Germinal center (tissue), 1 donor: ENCODE data around the gene ADGRL3.

Experiments used
- DNase-seq: peaks from one replicate; pipeline ENCODE4 v3.0.0; 2012; ENCODE audit warnings: mixed read lengths, low spot score

Gene ADGRL3

DNA sequence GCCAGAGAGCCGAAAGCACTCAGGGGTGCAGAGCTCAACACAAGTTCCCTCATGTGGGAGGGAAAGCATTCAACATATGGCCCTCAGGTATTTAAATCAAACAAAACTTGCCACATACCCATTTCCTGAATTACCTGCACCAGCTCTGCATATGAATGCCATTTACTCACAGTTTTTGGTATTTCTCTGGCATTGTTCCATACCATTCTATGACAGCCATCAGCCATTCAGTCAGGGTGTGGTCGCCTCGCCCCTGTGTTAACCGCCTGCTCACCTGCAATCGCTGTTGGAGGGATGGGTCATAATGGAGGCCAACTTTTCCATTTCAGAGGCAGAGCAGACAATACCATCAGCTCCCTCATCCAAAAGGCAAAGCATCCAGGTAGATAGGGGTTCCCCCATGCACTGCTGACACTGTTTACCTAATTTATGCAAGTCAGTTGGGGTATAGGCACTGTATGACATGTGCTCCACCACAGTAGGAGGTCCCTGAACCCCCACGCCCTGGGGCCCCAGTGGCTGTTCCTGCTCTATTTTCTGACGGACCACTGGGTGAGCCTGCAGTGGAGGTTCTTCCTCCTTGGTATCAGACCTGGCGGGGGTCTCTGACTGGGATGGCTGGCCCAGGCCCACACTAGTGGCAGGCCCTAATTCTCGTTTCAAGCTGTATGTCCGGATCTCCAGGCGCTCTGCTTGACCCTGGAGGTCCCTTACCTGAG lies 227.1 kb downstream of the ADGRL3 start:
- DNase-seq: no peak

DNA sequence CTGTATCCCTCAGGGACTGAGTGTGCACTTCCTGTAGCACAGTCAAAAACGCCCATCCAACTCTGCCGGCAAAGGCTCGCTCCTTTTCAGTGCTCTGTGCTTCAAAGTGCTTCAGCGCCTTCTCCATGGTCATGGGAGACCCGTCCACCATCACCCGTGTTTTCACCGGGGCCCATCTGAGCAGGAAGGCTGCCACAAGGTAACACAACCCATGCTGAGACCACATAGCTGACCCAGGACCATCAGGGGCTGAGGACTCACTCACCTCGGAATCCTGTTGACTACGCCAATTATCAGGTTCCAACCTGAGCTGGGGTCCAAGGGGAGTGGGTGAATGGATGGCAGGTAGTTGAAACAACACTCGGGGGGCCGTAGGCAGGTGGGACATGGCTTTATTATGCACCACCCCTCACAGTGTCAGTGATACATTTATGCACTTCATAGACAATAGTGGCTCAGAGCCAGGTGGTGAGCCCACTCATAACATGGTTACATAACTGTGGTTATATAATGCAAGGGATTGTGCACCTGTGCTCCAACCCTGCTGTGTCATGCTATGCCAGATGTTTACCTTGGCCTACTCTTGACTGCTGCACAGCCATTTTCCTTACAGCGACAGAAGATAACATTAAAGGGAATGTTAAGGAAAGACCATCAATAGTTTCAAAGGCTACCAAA lies 227.8 kb downstream of the ADGRL3 start:
- no peak for DNase-seq

DNA sequence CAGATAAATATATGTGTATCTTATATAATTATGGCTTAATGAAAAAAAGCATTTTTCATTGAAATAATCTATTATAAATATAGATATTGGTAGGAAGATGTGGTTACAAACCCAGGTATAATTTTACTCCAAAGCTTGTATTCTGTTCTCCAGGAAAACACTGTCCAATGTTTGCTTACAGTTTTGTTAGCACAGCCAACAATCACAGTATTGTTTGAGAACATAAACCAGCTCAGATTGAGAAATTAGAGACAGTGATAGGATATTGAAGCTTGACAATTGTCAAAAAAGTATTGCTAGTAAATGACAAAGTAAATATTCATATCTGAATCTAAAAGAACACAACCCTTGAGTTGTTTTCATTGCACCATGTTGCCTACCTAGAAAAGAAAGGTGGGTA lies 228.8 kb downstream of the ADGRL3 start:
- DNase-seq: no peak

DNA sequence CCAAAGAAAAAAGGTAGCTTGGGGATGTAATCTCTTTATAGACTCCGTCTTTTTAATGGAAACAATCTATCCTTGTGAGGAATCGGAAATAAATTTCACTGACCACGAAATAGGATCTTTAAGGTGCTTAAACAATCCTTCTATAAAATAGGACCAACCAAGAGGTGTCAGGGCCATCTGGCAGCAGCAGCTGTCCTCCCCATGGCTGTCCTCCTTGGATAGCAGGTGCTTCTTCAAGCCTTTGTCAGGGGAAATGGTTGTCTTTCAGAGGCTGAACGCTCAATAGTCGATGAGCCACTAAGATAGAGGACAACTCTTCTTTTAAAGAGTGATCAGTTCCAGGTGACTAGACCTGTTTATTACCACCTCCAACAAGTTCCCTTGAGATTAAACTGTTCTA lies 231.0 kb downstream of the ADGRL3 start:
- no peak for DNase-seq

DNA sequence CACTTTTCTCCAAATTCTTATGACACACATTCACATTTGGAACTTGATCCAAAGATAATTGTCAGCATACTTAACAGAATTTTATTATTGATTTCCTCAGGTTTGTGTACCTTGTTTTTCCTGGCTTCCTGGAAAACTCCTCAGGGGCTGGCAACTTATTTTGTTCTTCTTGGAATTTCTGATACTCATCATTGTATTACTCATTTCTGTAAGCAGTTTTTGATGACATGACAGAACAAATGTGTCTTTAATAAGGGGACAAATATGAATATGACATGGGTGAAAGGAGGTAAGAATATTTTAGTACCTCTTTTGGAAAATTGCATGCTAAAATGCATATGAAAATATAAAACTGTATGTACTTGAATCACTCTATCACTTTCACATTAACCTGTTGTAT lies 237.8 kb downstream of the ADGRL3 start:
- no peak for DNase-seq

DNA sequence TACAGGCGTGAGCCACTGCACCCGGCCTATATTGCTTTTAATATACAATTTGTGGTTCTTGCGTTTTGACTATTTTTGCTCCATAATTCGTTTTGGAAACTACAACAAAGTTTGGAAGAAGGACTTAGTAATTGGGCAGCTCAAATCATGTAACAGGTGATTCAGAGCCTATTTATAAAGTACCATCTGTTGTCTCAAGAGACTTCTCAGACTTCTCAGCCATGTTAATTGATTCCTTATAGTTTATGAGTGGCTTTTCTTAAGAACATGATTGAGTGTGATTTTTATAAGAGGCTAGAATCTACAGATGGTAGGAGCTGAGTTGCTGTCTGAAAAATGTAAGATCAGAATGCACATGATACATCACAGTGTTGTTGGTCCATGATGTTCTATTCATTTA lies 240.2 kb downstream of the ADGRL3 start:
- no peak for DNase-seq

DNA sequence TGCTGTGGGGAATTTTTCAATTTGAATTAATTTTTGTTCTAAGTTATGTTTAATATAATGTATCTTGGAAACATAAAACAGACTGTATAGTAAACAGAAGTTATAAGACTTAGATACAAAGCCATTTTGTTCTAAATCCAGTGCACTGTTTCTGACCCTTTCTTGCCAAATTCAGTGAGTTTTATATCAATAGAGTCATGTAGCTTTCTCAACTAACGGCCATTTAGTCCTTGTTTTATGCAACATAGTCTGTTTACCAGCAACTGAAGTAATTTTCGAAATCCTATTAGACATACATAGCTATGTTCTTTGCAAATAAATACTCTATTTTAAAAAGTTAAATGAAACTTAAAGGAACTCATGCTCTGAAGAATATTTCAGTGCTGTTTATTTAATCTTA lies 242.8 kb downstream of the ADGRL3 start:
- no peak for DNase-seq

DNA sequence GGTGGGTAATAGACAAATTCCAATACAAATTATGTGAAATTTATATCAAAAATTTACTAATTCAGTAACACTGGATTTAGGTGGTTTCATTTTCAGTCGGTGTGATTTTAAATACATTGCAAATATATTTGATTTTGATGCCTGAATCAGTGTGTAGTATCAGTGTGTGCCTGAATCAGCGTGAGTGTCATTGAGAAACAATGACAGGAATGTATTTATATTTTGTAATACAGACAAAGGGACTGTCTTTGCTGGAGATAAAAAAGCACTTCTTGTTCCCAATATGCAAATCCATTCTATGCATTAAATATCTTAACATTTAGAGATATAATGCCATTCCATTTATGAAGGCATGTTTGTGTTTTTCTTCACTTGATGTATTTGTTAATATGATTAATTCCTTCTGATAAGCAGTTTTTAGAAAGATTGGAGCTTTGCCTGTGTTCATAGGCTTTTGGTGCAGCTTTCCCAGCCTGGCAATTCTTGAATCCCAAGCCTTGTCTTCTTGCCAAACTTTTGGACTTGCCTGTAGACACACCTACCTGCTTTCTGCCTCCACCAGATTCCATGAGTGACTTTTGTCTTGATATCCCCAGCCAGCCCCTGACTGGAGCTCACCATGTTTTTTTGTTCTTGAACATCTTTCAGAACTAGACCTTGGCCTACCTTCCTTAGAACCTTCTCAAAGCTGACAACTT lies 243.8 kb downstream of the ADGRL3 start:
- DNase-seq: no peak

DNA sequence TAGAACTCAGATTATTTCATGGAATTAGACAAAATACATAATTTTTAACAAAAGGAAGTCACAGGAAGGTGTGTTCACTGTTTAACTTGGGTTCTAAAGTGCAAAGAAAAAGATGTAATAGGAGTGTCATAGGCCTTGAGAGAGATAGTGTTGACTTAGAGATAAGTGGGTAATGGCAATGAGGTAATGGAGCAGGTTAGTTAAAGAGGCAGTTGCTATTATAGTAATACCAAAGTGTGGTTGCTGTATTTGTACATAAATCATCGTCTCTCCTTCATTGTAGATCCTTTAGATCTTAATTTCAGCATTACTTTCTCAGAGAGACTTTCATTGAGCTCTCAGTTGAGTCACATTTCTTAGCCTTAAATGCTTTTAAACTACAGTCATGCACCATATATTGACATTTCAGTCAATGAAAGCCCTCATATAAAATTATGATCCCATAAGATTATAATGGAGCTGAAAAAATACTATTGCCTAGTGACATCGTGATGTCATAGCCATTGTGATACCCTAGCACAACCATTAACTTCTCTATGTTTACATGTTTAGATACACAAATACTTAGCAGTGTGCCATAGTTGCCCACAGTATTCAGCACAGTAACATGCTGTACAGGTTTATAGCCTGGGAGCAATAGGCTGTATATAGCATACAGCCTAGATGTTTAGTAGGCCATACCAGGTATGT lies 245.4 kb downstream of the ADGRL3 start:
- no peak for DNase-seq

DNA sequence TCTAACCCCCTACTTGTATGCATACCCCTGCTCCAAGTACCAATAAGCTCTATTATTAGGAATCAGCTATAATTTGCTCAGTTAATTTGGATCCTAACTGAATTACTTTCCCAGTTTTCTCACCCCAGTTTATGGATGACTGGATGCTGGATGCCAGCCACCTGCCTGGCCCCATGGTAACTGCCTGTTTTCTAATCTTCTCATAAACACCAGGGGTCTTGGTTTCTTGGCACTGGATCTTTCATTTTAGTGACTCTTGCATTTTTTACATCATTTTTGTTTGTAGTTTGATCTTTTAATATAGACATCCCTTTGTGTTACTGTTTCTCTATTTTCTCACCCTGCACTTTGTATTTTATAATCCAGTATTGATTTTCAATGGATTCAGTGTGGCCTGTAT lies 246.8 kb downstream of the ADGRL3 start:
- no peak for DNase-seq

DNA sequence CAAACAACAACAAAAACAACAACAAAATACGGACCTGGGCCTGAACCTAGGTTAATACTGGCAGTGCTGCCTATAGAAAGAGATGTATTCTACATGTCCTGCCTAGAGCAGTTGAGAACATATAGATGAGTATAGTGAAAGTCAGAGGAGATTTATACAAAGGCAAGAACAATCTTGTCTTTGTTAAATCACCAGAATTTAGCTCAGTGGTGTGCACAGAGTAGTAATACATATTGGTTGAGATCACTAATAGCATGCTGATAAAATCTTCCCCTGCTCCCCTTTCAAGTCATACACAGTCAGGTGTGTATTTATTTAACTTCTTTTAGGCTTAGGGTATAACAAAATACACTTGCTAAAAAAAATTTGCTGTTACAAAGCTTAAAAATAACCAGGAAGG lies 247.8 kb downstream of the ADGRL3 start:
- DNase-seq: no peak

DNA sequence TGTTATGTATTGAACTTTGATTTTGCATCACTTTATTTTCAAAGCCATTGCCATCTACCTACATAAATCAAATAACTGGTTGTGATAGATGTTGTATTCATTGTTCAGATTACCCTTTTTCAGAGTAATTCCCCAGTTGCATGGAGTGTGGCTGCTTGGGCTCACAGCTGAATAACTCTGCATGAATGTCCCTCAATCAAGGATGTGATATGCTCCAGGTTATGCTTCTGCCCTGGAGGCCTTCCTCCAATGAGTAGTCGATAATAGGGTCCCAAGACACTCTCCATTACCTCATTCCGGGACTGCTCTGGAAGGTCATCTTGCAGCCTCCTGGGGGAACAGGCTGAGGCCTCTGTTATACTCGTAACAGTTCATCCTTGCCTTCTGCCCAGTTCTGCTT lies 251.8 kb downstream of the ADGRL3 start:
- no peak for DNase-seq

DNA sequence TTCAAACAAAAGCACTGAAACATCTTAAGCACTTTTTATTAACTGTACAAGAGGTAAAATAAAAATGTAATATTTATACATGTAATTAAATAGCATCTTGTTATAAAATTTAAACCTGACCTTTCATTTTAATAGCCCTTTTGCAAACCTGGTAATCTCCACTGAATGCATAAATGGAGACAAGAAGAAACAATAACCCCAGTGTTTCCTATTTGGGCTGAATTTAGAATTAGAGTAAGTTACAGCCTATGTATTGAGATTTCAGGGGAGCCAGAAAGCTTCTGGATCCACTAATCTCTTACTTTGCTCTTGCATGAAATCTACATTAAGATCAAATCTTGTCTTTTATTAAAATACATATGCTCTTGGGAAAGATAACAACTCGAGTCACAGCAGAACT lies 261.8 kb downstream of the ADGRL3 start:
- no peak for DNase-seq

DNA sequence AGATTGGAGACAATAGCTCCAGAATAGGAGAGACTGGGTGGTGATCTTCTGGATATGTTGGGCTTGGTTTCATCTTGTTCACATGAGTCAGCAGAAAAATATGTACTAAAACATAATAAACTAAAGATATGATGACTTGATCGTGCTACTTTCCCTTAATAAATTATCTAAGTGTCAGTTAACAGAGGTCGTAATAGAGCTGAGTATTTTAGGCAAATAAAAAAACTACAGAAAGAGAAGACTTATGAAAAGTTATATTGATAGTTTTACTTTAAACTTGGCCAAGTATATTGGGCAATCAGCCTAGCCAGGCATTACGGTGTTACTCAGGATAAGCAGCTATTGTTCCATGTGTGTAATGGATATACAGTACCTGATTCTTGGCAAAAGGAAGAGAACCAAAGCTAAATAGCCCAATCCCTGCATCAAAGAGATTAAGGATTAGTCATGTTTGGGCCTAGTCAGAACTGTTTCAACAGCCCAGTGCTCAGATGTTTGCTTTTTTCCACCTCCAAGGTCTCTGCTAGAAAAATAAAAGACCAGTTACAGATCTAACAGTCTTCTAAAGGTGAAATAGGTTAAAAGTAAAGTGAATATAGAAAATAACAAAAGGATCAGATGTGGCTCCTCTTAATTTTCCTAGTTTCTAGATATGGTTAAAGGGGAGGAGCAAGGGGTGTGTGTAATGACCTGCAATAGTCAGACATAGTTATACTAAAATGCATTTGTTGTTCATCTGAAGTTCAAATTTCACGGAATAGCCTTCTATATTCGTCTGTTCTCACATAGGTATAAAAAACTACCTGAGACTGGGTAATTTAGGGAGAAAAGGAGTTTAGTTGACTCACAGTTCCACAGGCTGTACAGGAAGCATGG lies 262.6 kb downstream of the ADGRL3 start:
- no peak for DNase-seq

DNA sequence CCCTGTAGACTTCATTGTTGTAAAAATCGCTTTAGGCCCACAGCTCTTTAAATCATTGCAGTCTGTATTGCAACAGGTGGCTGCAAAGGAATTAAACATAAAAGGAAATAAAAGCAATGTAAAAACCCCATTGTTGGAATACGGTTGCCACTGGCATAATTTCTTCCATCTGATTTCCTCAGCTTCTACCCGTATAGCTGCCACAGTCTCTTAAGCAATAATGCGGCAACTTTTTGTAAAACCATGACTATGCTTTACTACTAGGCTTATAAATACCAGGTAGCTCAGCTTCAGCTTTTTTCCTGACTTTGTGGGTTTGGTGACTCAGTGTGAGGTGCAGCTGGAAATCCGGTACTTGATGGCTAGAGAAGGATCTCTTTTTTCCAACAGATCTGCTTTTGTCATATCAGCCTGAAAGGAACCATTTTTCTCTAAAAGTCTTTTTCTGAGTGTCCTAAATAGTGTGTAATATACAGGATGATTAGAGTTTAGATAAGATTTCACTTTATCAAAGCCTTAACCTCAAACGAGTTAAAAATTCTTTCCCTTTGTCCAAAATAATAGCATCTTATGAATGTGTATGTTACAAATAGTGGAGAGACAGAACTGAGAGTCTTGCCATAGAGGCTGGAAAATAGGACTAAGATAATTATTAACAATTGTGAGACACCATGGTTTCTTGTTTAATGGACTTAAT lies 268.0 kb downstream of the ADGRL3 start:
- no peak for DNase-seq

DNA sequence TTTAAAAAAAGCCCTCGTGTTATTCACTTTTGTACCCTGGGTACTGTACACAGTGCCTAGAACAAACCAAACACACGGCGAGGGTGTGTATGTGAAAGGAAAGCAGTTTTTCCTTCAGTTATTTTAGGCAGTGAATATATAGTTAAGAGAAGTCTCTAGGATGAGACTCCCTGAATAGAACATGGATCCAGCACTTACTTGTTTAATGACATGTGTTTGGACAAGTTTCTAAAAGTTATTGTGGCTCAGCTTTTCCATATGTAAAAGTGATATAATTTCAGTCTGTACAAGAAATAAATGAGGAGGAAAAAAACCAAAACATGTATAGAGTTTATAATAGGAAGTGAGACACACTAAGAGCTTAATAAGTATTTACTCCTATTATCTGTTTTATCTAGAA lies 273.2 kb downstream of the ADGRL3 start:
- DNase-seq: no peak

DNA sequence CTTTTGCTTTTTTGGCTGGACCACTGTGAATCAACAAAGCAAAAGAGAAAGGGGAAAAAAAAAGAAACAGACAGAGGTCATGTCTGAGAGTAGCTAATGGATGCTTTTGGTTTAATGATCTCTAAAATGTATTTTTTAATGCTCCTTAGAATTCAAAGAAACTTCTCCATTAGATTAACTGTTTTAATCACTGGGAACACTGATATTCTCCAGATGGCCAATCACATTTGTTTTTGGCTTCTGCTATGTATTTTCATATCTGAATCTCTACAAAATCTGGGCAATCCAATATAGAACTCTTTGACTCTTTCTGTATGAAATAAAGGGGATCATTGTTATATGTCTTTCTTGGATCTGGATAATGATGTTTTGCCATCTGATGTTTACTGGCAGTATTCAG lies 278.2 kb downstream of the ADGRL3 start:
- no peak for DNase-seq

DNA sequence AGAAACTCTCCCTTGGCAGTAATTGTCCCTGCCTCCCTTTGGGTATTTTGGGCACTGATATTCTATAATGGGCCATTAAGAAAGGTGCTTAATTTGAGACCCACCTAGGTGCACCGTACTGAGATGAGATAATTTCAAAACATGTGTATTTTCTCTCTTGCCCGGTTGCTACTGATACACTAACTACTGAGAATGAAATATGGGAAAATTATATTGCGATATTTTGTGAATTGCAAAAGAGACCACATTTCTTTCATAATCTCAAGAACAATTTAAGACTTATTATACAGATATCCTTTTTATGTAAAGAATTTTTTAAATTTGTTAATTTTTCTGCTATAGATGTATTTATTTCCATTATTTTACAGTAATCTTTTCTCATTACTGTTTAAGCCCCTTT lies 284.9 kb downstream of the ADGRL3 start:
- no peak for DNase-seq

DNA sequence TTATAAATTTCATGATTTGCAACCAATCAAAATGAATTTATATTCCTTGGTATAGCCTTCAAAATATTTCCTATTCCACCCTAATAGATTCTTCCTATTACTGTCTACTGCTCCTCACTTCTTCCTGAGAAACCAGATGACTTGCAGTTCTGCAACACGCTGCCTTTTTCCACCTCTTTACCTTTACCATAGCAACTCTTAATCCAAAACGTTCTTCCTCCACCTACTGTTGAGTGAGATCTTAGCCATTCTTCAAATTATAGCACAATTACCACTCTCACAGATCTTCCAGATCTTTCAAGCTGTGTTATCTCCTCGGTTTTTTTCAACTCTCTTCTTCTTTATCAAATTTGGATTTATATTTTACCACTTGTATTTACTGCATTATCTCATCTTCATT lies 289.8 kb downstream of the ADGRL3 start:
- no peak for DNase-seq

DNA sequence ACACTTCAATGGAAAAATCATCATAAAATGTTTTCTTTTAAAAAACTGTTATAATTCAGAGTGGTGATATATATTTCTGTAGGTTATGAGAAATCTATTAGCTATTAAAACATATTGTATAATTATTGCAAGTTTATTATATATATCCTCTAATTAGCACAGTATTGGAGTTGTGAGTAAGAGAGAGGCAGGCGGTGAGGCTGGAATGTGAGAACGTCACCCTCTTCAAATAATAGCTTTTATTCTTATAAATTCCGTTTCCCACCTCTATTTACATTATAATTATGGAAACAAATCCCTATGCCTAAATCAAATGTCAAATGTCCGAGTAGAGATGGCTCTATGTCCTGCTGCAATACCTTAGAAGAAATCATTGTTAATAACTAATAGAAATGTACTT lies 292.9 kb downstream of the ADGRL3 start:
- DNase-seq: no peak

DNA sequence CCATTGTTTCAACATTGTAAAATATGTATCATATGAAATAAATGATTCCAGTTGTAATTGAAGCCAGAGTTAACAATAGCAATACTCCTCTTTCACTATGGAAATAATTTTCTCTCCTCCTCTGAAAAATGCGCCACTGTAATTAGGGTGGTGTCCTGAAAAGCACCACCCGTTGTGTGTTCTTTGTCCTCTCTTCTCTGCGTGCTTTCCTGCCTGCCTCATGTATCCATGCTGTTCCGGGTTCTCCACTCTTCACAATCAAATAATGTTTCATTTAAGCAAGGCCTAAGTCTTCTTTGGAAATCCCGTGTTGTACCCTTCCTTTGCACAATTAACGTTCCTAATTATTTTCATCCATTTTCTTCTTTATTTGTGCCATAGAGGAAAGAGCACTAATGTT lies 293.3 kb downstream of the ADGRL3 start:
- no peak for DNase-seq
